K562 (cell line): ENCODE measurements around the gene CA7. TPM values are rescaled to one million over a fixed set of nuclear protein-coding genes. Genes with fewer than 3 reads are reported as not detected.
A peak's percentile ranks its signal among the peaks of the same experiment; 100 is the strongest.

ENCODE experiments used
- ATAC-seq: fragments of 200-7000 bp; cut with Tn5 transposase; 3 replicates; pipeline ENCODE4 v1.9.1; 2020; ENCODE audit warnings: moderate library complexity
- BruUV-seq: library from RNA; stranded (reverse); fragments of 400-500 nt; replicated peaks from 2 replicates; lab custom pipeline; 2021; lab: Mats Ljungman, UMichigan
- CTCF ChIA-PET: fragments of 300-600 bp; formaldehyde crosslinking; extraction: SDS; loops from one replicate; lab custom pipeline; 2021; ENCODE audit warnings: low intra/inter-chr PET ratio; lab: Yijun Ruan, JAX
- POLR2A ChIA-PET: fragments of 300-600, 350-650 bp; sonication (Branson Sonifier 250); formaldehyde crosslinking; extraction: SDS; loops from one replicate; lab custom pipeline; 2021; ENCODE audit warnings: antibody characterized with exemption, inconsistent platforms; lab: Yijun Ruan, JAX
- DNase-seq, 4 experiments: peaks; one replicate each; pipeline versions ENCODE4 v3.0.0 to v3.0.0-alpha.2; 2011 to 2018; ENCODE audit warnings: low spot score in 3 of 4, mixed read lengths in 3 of 4; ENCODE audit errors: extremely low read depth in 1 of 4
- FAIRE-seq: peaks from 2 replicates; lab custom pipeline; 2011; peaks lifted over from hg19 to GRCh38; lab: Jason Lieb, UNC
- H2AFZ ChIP-seq: 2 replicates; pipeline ENCODE4 v1.6.0; 2011; ENCODE audit warnings: low read depth, low read length, control low read depth, inconsistent platforms
- H3K27ac ChIP-seq: fragments of 200-600 bp; 3 replicates; pipeline ENCODE4 v1.8.0; 2011; ENCODE audit warnings: low read depth, mild to moderate bottlenecking, control low read depth, inconsistent platforms, low read length, moderate library complexity, mixed read lengths; ENCODE audit errors: extremely low read depth
- H3K27me3 ChIP-seq, 2 experiments: fragments of 300-600 bp in 1 of 2; 2 replicates in 1 of 2; 3 replicates in 1 of 2; pipeline versions ENCODE4 v1.6.0 to v1.8.0; 2011; ENCODE audit warnings: inconsistent platforms in 2 of 2, low read length in 2 of 2, mild to moderate bottlenecking in 1 of 2, mixed read lengths in 1 of 2, moderate library complexity in 1 of 2; ENCODE audit not compliant: control insufficient read depth in 2 of 2, insufficient read depth in 2 of 2
- H3K36me3 ChIP-seq: fragments of 300-600 bp; 3 replicates; pipeline ENCODE4 v1.8.0; 2011; ENCODE audit warnings: mild to moderate bottlenecking, low read length, inconsistent platforms; ENCODE audit not compliant: control insufficient read depth, insufficient read depth
- H3K4me1 ChIP-seq, 2 experiments: fragments of 200-600 bp in 1 of 2; replicated peaks in 1 of 2; 2 replicates in 1 of 2; 3 replicates in 1 of 2; pipeline versions ENCODE4 v1.5.1 to v1.8.0; 2011; ENCODE audit warnings: inconsistent platforms in 2 of 2, low read length in 2 of 2, mild to moderate bottlenecking in 1 of 2, mixed read lengths in 1 of 2, moderate library complexity in 1 of 2; ENCODE audit not compliant: control insufficient read depth in 2 of 2, insufficient read depth in 2 of 2
- H3K4me2 ChIP-seq: 2 replicates; pipeline ENCODE4 v1.6.1; 2011; ENCODE audit warnings: low read length, control low read depth, inconsistent platforms, mixed read lengths; ENCODE audit not compliant: insufficient read depth
- H3K4me3 ChIP-seq: fragments of 200-600 bp; sonication (generic), shearing (Covaris generic); 2 replicates; pipeline ENCODE4 v1.5.1; 2016; ENCODE audit warnings: control low read depth, inconsistent platforms
- H3K79me2 ChIP-seq: fragments of 200-600 bp; 3 replicates; pipeline ENCODE4 v1.8.0; 2011; ENCODE audit warnings: low read length, inconsistent platforms; ENCODE audit not compliant: control insufficient read depth, insufficient read depth
- H3K9ac ChIP-seq, 2 experiments: 2 replicates each; pipeline versions ENCODE4 v1.6.0 to v1.6.1; 2011; ENCODE audit warnings: low read depth in 2 of 2, low read length in 2 of 2, control low read depth in 1 of 2, inconsistent platforms in 1 of 2, mild to moderate bottlenecking in 1 of 2, mixed read lengths in 1 of 2; ENCODE audit not compliant: insufficient read depth in 1 of 2
- H3K9me1 ChIP-seq: one replicate; pipeline ENCODE4 v1.6.0; 2011; ENCODE audit warnings: inconsistent platforms, mild to moderate bottlenecking, low read length, moderate library complexity; ENCODE audit not compliant: control insufficient read depth, insufficient read depth
- H3K9me3 ChIP-seq: replicated peaks from 2 replicates; pipeline ENCODE4 v1.5.1; 2011; ENCODE audit warnings: low read depth, low read length, inconsistent platforms; ENCODE audit not compliant: control insufficient read depth, insufficient read depth
- H4K20me1 ChIP-seq: replicated peaks from 2 replicates; pipeline ENCODE4 v1.6.1; 2011; ENCODE audit warnings: low read length, inconsistent platforms, mixed read lengths; ENCODE audit not compliant: control insufficient read depth, insufficient read depth
- ARID4B ChIP-seq: sonication (generic); formaldehyde crosslinking; IDR thresholded peaks from 2 replicates; pipeline ENCODE4 v1.8.0; 2022; ENCODE audit warnings: mild to moderate bottlenecking, missing genetic modification reagents
- CBFA2T3 ChIP-seq: fragments of 450-650 bp; IDR thresholded peaks from 2 replicates; pipeline ENCODE4 v1.6.1; 2017
- CREM ChIP-seq: IDR thresholded peaks from 2 replicates; pipeline ENCODE4 v1.6.1; 2014; ENCODE audit warnings: antibody characterized with exemption, low read depth
- HNRNPL ChIP-seq: fragments of 200-400 bp; formaldehyde crosslinking; IDR thresholded peaks from 2 replicates; pipeline ENCODE4 v1.6.1; 2017; ENCODE audit warnings: low read depth, mild to moderate bottlenecking, low read length
- JUNB ChIP-seq: fragments of 450-650 bp; formaldehyde crosslinking; conservative IDR thresholded peaks from 2 replicates; pipeline ENCODE4 v1.4.0; 2020; ENCODE audit warnings: mild to moderate bottlenecking
- MAFF ChIP-seq: IDR thresholded peaks from 2 replicates; pipeline ENCODE4 v1.6.1; 2012; ENCODE audit warnings: low read length, improper control_type of control experiment
- MAFG ChIP-seq: fragments of 450-650 bp; conservative IDR thresholded peaks from 2 replicates; pipeline ENCODE4 v1.6.1; 2016; ENCODE audit warnings: missing genetic modification characterization, missing compliant biosample characterization
- MAFK ChIP-seq: IDR thresholded peaks from 2 replicates; pipeline ENCODE4 v1.6.1; 2011; ENCODE audit warnings: low read length, improper control_type of control experiment
- NFIC ChIP-seq: fragments of 450-650 bp; IDR thresholded peaks from 2 replicates; pipeline ENCODE4 v1.6.1; 2017; ENCODE audit warnings: mild to moderate bottlenecking, inconsistent platforms
- TFAM ChIP-seq: fragments of 250-450 bp; sonication (Bioruptor Pico); conservative IDR thresholded peaks from 2 replicates; pipeline ENCODE4 v1.5.0; 2021; ENCODE audit warnings: mild to moderate bottlenecking, moderate library complexity
- ZNF785 ChIP-seq: fragments of 250-450 bp; sonication (Bioruptor Pico); IDR thresholded peaks from 2 replicates; pipeline ENCODE4 v1.4.0; 2020; ENCODE audit warnings: mild to moderate bottlenecking
- WGBS: fragments of 100-300 bp; shearing (Covaris generic); methylation state at CpG from one replicate; pipeline ENCODE4 v1.1.6; 2016; ENCODE audit warnings: low coverage, mixed read lengths; ENCODE audit not compliant: insufficient coverage; ENCODE audit errors: missing lambda C conversion rate; 5-methylcytosine and 5-hydroxymethylcytosine counted together
- in situ Hi-C: fragments of 300-500 bp; cut with MboI; formaldehyde crosslinking; loops from 4 replicates; pipeline ENCODE4 v1.15.0; 2018; ENCODE audit warnings: inconsistent platforms, mixed read lengths
- intact Hi-C: fragments of 100-400 bp; cut with micrococcal nuclease; formaldehyde crosslinking; loops from 2 replicates; pipeline ENCODE4 v1.14.2; 2022
- polyA plus RNA-seq, 8 experiments: library from polyadenylated mRNA; depleted of rRNA in 4 of 8; stranded (reverse) in 5 of 8; unstranded in 3 of 8; fragments of >200 nt; fragmentation: Nextera tagmentation in 2 of 8; fragmentation: Illumina TruSeq in 1 of 8; extraction: Ambion mirVana in 2 of 8; extraction: Trizol in 1 of 8; gene quantifications; 2 replicates each; pipeline versions ENCODE4 v1.2.1 to v1.2.3, GENCODE V29; 2011 to 2014; ENCODE audit warnings: inconsistent platforms in 1 of 8, missing spikeins in 1 of 8
- total RNA-seq, 7 experiments: library from RNA; depleted of rRNA in 6 of 7; stranded (reverse); fragments of >200 nt in 6 of 7; fragmentation: Illumina TruSeq in 2 of 7; extraction: Trizol in 2 of 7; gene quantifications; 2 replicates each; pipeline versions ENCODE4 v1.2.1 to v1.2.3, GENCODE V29; 2011 to 2021; ENCODE audit warnings: low replicate concordance in 1 of 7
- TF ChIP-seq, protein P1 (sequence below): sonication (generic); formaldehyde crosslinking; IDR thresholded peaks from 2 replicates; pipeline ENCODE4 v1.8.1; 2023; ENCODE audit warnings: mild to moderate bottlenecking, missing genetic modification reagents, moderate library complexity

CA7 gene
- total and polyA plus RNA-seq, 9 of the 15 experiments (the other 6 are each of a cell fraction or from before 2014, with no cell fraction given), result 0.03 to 0.07 (median 0.05) TPM; not detected in 5

DNA sequence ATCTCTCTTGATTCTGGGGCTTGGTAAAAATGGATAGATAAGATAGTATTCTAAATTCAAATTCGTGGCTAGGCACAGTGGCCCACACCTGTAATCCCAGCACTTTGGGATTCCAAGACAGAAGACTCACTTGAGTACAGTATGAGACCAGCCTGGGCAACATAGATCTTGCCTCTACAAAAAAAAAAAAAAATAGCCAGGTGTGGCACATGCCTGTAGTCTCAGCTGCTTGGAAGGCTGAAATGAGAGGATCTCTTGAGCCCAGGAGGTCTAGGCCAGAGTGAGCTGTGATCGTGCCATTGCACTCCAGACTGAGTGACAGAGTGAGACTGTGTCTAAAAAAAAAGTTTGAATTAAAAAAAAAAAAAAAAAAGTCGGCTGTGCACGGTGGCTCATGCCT, 45.4 kb downstream of the CA7 start:
- ChIA-PET POLR2A (interaction anchor here (0.7 to 0.9 kb wide), 2 partner anchors 45 to 358 kb away, joined by 3 read pairs; partner anchors contain the start of genes CIAO2B and FHOD1), CTCF (no interaction called here)
- Histone ChIP-seq H2AFZ (no peak overlapping the region), H3K79me2 (no peaks in the 10 kb centered on the region), H3K4me1 (peaks cover 13% of the 10 kb centered on the region in 2 experiments; a peak in 4 of 5 replicates), H3K9me3 (no peaks in the 10 kb centered on the region), H3K27me3 (no peaks in the 10 kb centered on the region), H3K4me2 (no peak overlapping the region), H4K20me1 (no peaks in the 10 kb centered on the region; the same call in 1 of the 2 replicates), H3K36me3 (peaks cover 51% of the 10 kb centered on the region), H3K9me1 (no peaks in the 10 kb centered on the region), H3K4me3 (no peak overlapping the region), H3K27ac (no peak overlapping the region), H3K9ac (no peak overlapping the region; a peak in 1 of 4 replicates)
- intact Hi-C loops (no loop called here), in situ Hi-C loops (no loop called here)
- ATAC-seq, result no peak
- no peak for DNase-seq
- WGBS, result 79% methylated on average over 3 of the region's 4 CpGs
- FAIRE-seq, result no peak
- no TSS peak for BruUV-seq
- TF ChIP-seq ZNF785 (CRISPR knock-in tag) (no peak), TFAM (CRISPR knock-in tag) (no peak), JUNB (no peak), CREM (no peak)

GRCh38 chr16:66890799-66891198, 46.6 kb downstream of the CA7 start:
- ATAC-seq (no peak), FAIRE-seq (no peak), DNase-seq (no peak)
- CTCF ChIA-PET, result no interaction called here
- no TSS peak for BruUV-seq
- Histone ChIP-seq H3K9me1 (no peaks in the 10 kb centered on the region), H3K4me3 (no peak overlapping the region), H3K9me3 (no peaks in the 10 kb centered on the region), H3K36me3 (peaks cover 39% of the 10 kb centered on the region; the same call in 2 of the 3 replicates), H2AFZ (no peak overlapping the region), H3K79me2 (no peaks in the 10 kb centered on the region), H3K4me1 (peaks cover 11 to 13% of the 10 kb centered on the region in 2 experiments; a peak in 3 of 5 replicates), H4K20me1 (no peaks in the 10 kb centered on the region), H3K9ac (no peak overlapping the region), H3K4me2 (no peak overlapping the region), H3K27ac (no peak overlapping the region), H3K27me3 (no peaks in the 10 kb centered on the region)
- POLR2A ChIA-PET, result interaction anchor here (0.7 to 1.5 kb wide), 3 partner anchors 10 to 78 kb away, joined by 3 to 9 read pairs (median 3); partner anchors contain the start of gene PDP2
- in situ Hi-C loops (no loop called here), intact Hi-C loops (no loop called here)
- WGBS, result 72% methylated on average over 2 of the region's 2 CpGs
- no peak for TF ChIP-seq ARID4B (CRISPR knock-in tag)
- TF ChIP-seq MAFF, result peak; percentile 46; the same call in 1 of the 2 replicates
- TF ChIP-seq, protein P1, sequence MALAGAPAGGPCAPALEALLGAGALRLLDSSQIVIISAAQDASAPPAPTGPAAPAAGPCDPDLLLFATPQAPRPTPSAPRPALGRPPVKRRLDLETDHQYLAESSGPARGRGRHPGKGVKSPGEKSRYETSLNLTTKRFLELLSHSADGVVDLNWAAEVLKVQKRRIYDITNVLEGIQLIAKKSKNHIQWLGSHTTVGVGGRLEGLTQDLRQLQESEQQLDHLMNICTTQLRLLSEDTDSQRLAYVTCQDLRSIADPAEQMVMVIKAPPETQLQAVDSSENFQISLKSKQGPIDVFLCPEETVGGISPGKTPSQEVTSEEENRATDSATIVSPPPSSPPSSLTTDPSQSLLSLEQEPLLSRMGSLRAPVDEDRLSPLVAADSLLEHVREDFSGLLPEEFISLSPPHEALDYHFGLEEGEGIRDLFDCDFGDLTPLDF, result no peak
- no peak for TF ChIP-seq HNRNPL
- no peak for TF ChIP-seq CBFA2T3
- TF ChIP-seq MAFK, result peak; percentile 34; the same call in 1 of the 2 replicates
- TF ChIP-seq NFIC, result no peak
- peak; percentile 58 for TF ChIP-seq MAFG (tag)
